Natural killer cell treated with Interleukin-12 subunit alpha and Interleukin-12 subunit beta and Interleukin-15 and Interleukin-18, amount 100 ng/mL, for 72 hours (primary cell): ENCODE data around the gene ZBTB17. TPM values are rescaled to one million over a fixed set of nuclear protein-coding genes. Genes with fewer than 3 reads are reported as not detected.

Experiments used
- ATAC-seq, 2 donors: fragments of 150-1000 bp; cut with Tn5 transposase in 1 of 2; sonication (Bioruptor Pico), chemical (Tn5 transposase) in 1 of 2; 2 replicates each; pipeline ENCODE4 v1.10.0; 2021
- DNase-seq: peaks from one replicate; pipeline ENCODE4 v3.0.0; 2022; ENCODE audit warnings: low spot score
- H3K27ac Mint-ChIP-seq, 2 donors: 1 replicate in 1 of 2; 2 replicates in 1 of 2; pipeline ENCODE4 v1.8.0; 2022; ENCODE audit warnings: mixed read lengths in 2 of 2, mild to moderate bottlenecking in 1 of 2, moderate library complexity in 1 of 2
- H3K27me3 Mint-ChIP-seq, 2 donors: 1 replicate in 1 of 2; 2 replicates in 1 of 2; pipeline ENCODE4 v1.8.0; 2022; ENCODE audit warnings: mixed read lengths in 2 of 2
- H3K36me3 Mint-ChIP-seq: one replicate; pipeline ENCODE4 v1.8.0; 2022; ENCODE audit warnings: mixed read lengths
- H3K4me1 Mint-ChIP-seq, 2 donors: 1 replicate in 1 of 2; 2 replicates in 1 of 2; pipeline ENCODE4 v1.8.0; 2022; ENCODE audit warnings: low read depth in 2 of 2, mixed read lengths in 2 of 2, mild to moderate bottlenecking in 1 of 2
- H3K4me3 Mint-ChIP-seq: one replicate; pipeline ENCODE4 v1.8.0; 2022; ENCODE audit warnings: mixed read lengths
- H3K9me3 Mint-ChIP-seq: 2 replicates; pipeline ENCODE4 v1.8.0; 2022; ENCODE audit warnings: mixed read lengths
- total RNA-seq, 2 donors: library from RNA; stranded (reverse); gene quantifications; one replicate each; pipeline ENCODE4 v1.2.3, GENCODE V29; 2022

ZBTB17 gene
- total RNA-seq, 2 donors from 2014 or later, result 75.6 to 102 TPM

DNA sequence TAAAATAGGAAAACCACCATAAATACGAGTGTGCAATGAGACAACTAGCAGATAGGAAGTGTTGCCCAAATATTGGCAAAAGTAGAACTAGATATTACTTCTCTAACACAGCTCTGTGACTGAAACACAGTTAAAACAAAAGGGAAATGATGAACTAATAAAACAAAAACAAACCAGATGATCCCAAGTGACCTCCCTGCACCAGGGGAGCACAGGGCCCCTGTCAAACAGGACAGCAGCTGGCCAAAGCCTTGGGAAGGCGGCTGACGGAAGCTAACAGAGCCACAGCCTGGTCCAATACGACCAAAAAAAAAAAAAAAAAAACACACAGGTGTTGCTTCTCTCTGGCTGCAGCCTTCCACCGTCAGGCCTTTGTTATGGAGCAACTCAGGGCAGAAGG, 17.8 kb downstream of the ZBTB17 start:
- Mint-ChIP-seq H3K36me3 (peaks cover 13% of the 10 kb centered on the region), H3K27ac (peak overlapping the region; percentile 38 to 49), H3K4me1 (peaks cover 49 to 51% of the 10 kb centered on the region in 2 donors), H3K27me3 (no peaks in the 10 kb centered on the region), H3K9me3 (no peaks in the 10 kb centered on the region), H3K4me3 (no peak overlapping the region)
- DNase-seq (no peak), ATAC-seq (no peak)

DNA sequence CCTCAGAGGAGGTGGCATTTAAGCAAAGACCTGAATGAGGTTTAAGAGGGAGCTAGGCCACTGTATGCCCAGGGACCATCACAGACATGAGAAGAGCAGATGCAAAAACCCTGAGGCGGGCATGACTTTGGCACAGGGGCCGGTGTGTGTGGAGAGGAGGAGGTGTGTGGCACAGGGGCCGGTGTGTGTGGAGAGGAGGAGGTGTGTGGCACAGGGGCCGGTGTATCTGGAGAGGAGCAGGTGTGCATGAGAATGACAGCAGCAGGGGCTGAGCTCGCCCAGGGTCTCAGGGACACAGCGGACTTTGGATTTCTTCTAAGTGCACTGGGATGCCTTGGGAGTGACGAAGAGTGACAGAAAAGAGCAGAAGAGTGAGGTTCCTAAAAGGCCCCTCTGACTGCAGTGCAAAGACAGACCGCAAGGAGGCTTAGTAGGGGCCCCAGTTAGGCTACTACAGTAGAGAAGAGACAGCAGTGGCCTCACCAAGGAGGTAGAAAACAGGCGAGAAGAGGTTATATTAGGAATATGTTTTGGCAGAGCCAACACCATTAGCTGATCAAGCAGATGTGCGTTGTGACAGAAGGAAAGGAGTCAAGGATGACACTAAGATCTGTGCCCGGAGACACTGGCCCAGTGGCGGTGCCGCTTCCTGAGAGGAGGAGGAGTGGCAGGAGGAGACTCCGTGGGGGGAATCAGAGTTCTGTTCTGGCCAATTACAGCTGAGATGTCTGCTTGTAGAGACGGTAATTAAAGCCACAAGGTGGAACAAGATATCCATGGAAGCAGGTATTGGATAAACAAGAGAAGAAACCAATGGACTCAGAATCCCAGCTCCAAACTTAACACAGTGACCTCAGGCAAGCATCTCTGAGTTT, 18.4 kb downstream of the ZBTB17 start:
- no peak for DNase-seq
- H3K4me1 Mint-ChIP-seq, result peaks cover 52 to 54% of the 10 kb centered on the region in 2 donors
- no peak for ATAC-seq
- peaks cover 13% of the 10 kb centered on the region for H3K36me3 Mint-ChIP-seq
- peak overlapping the region; percentile 38 to 49 for H3K27ac Mint-ChIP-seq
- H3K27me3 Mint-ChIP-seq, result no peaks in the 10 kb centered on the region
- no peak overlapping the region for H3K4me3 Mint-ChIP-seq
- H3K9me3 Mint-ChIP-seq, result no peaks in the 10 kb centered on the region

DNA sequence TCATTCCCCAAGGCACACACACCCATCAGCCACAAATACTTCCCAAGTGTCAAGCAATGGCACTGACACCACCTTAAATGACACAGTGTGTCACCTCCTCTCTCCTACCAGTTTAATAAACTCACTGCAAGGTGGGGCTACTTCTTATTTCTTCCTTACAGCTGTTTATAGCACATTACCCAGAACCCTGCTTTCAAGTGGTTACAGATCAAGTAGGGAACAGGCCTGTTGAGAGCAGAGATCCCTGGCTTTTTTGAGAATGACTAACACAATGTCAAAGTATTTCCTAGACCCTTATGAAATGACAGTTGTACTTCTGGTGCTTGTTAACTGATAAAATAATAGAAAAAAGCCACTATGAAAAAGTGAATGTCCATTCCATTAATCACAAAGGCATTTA, 19.8 kb downstream of the ZBTB17 start:
- H3K4me1 Mint-ChIP-seq, result peaks cover 60% of the 10 kb centered on the region in 2 donors
- no peak for ATAC-seq
- H3K27ac Mint-ChIP-seq, result peak overlapping the region; percentile 38 to 49
- no peaks in the 10 kb centered on the region for H3K27me3 Mint-ChIP-seq
- DNase-seq, result no peak
- peaks cover 13% of the 10 kb centered on the region for H3K36me3 Mint-ChIP-seq
- no peaks in the 10 kb centered on the region for H3K9me3 Mint-ChIP-seq
- H3K4me3 Mint-ChIP-seq, result no peak overlapping the region

DNA sequence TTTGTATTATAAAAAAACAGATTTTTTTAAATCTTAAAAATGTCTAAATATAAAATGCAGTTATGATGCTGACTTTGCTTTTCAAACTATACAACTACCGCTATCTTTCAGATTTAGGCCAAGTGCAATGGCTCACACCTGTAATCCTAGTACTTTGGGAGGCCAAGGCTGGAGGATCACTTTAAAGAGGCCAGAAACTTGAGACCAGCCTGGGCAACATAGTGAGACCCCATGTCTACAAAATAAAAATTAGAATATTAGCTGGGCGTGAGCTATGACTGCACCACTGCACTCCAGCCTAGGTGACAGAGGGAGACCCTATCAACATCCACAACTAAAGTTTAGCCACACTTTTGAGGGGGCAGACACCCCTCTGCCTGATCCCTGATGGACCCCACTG, 20.3 kb downstream of the ZBTB17 start:
- DNase-seq (no peak), ATAC-seq (no peak)
- Mint-ChIP-seq H3K4me1 (peaks cover 64 to 65% of the 10 kb centered on the region in 2 donors), H3K27me3 (no peaks in the 10 kb centered on the region), H3K36me3 (peaks cover 13% of the 10 kb centered on the region), H3K4me3 (no peak overlapping the region), H3K27ac (peak overlapping the region; percentile 38 to 49), H3K9me3 (no peaks in the 10 kb centered on the region)

DNA sequence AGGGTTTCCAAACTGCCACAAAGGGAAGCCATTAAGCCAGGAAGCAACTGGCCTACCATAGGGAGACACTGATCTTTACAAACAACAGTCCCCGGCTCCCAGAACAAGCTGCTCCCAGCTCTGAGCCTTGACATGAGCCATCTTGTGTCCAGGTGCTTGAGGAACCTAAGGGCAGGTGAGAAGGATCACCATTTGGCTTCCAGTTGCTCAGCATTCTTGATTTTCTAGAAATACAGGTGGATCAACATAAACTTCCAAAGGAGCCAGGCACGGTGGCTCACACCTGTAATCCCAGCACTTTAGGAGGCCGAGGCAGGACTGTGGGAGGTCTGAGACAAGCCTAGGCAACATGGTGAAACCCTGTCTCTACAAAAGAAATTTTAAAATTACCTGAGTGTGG, 21.6 kb downstream of the ZBTB17 start:
- Mint-ChIP-seq H3K4me1 (peaks cover 69 to 70% of the 10 kb centered on the region in 2 donors), H3K4me3 (no peak overlapping the region), H3K27ac (peak overlapping the region in 1 of 2 donors; percentile 49), H3K36me3 (peaks cover 13% of the 10 kb centered on the region), H3K9me3 (no peaks in the 10 kb centered on the region), H3K27me3 (no peaks in the 10 kb centered on the region)
- DNase-seq, result no peak
- no peak for ATAC-seq

DNA sequence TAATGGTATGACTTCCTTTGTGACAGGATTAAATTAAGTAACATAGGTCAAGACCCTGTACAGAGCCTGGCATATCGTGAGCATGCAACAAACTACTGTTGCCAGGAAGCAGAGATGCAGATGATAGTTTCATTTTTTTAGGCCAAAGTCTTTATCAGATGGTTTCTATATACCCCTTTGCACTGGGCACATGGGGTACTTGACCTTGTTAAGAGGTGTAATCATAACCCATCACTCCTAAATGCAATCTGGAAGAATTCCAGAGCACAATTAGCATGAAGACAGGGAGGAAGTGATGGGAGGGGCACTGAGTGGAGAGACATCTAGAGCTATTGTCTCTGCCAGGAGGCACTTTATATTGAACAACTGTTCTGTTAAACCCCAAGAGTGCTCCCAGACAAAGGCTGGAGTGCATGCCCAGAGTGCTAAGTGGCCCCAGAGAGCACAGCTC, 22.1 kb downstream of the ZBTB17 start:
- H3K4me3 Mint-ChIP-seq, result peak overlapping the region; percentile 22
- peaks cover 13% of the 10 kb centered on the region for H3K36me3 Mint-ChIP-seq
- H3K27ac Mint-ChIP-seq, result peak overlapping the region; percentile 23 to 92
- H3K27me3 Mint-ChIP-seq, result no peaks in the 10 kb centered on the region
- DNase-seq, result no peak
- no peak for ATAC-seq
- H3K9me3 Mint-ChIP-seq, result no peaks in the 10 kb centered on the region
- H3K4me1 Mint-ChIP-seq, result peaks cover 72 to 74% of the 10 kb centered on the region in 2 donors

DNA sequence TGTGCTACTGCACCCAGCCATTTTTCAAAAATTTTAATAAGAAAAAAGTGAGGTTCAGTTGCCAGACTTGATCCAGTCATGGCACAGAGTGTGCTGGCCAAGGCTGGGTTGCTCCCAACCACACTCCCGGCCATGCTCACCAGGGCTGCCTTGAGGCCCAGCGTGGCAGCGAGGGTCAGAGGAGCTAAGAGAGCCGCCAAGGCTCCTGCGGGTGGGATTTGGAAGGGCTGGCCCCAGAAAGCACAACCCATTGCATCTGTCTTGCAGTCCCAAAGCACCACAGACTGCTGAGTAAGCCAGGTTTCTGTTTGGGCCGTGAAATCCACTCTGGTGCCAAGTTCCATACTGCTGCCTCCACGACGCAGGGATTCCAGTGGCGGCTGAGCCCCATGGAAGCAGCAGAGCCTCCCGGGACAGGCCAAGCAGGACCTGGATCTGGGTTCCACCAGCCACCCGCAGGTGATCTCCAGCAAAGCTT, 22.6 kb downstream of the ZBTB17 start:
- Mint-ChIP-seq H3K9me3 (no peaks in the 10 kb centered on the region), H3K27ac (peak overlapping the region; percentile 23 to 92), H3K4me3 (peak overlapping the region; percentile 22), H3K36me3 (peaks cover 13% of the 10 kb centered on the region), H3K27me3 (no peaks in the 10 kb centered on the region), H3K4me1 (peaks cover 72 to 76% of the 10 kb centered on the region in 2 donors)
- ATAC-seq (no peak), DNase-seq (no peak)

DNA sequence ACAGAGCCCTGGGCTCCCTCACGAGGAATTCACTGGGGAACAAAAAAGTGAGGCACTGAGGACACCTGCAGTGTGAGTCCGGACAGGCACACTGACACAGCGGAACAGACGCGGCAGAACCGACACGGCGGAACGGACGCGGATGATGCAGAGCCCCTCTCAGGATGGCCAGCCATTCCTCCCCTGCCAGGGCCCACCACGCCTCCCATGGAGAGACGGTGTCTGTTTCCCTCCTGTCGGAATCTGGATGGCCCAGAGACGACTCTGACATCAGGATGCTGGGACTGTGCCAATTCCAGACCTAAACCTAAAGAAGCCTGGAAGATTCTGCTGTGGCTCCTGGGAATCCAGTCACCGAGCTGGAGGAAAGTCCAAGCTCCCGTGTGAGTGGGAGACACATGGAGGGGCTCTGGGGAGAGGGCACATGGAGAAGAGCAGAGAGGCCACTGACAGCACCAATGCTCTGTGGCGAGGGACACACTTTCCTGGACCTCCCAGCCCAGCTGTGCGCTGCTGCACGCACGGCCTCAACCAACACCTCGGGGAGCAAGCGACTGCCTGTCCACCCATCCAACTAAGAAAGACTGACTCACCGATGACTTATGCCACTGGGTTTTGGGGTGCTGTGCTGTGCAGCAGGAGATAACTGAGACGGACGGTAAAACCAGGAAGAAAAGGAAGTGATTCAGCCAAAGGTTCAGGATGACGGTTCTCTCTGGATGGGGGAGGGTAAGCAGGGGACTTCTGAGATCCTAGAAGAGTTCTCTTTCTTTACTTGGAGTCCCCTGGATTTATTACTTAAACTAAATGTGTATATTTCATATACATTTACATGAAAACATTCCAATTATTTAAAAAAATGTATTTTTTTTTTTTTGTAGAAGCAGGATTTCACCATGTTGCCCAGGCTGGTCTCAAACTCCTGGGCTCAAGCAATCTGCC, 23.3 kb downstream of the ZBTB17 start:
- Mint-ChIP-seq H3K27me3 (no peaks in the 10 kb centered on the region), H3K9me3 (no peaks in the 10 kb centered on the region), H3K36me3 (peaks cover 10% of the 10 kb centered on the region), H3K4me1 (peaks cover 74 to 79% of the 10 kb centered on the region in 2 donors), H3K4me3 (peak overlapping the region; percentile 65), H3K27ac (peak overlapping the region; percentile 88 to 92)
- DNase-seq (no peak), ATAC-seq (no peak)

DNA sequence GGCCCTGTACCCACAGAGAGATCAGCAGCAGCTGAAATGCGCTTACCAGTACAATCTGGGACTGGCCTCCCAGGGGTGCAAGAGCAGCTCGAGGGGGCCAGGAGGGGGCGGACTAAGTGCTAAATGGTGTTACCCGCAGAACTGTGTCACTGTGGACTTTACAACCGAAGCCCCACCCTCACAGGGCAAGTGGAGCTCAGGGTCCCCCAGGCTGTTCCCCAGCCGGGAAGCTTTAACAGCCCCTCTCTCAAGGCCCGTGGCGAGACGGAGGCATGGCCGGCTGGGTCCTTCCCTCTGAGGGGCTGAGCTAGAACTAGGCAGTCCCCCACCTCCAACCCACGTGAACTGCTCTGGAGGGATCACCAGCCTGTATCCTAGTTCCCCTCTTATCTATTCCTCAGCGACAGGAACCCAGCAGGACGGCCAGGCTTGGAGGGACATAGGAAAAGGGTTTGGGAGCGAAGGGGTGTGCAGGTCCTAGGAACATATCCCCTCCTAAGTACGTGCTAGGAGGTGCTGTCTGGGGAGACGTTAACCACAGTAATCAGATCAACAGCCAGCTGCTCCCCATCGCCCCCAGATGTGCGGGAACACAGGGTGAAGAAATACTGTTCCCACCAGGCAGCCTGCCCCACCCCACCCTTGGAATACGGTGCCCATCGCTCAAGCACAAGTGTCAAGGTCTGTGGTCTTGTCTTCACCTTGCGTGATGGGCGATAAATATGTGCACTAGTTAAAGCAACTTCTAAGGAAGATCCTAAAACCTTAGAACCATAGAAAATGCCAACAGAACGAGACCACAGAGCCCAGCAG, 24.4 kb downstream of the ZBTB17 start:
- Mint-ChIP-seq H3K36me3 (peaks cover 3% of the 10 kb centered on the region), H3K4me3 (peak overlapping the region; percentile 85), H3K27ac (peak overlapping the region; percentile 88 to 92), H3K27me3 (no peaks in the 10 kb centered on the region), H3K4me1 (peaks cover 73 to 76% of the 10 kb centered on the region in 2 donors), H3K9me3 (no peaks in the 10 kb centered on the region)
- ATAC-seq (peak in 1 of 2 donors; percentile 28), DNase-seq (no peak)

DNA sequence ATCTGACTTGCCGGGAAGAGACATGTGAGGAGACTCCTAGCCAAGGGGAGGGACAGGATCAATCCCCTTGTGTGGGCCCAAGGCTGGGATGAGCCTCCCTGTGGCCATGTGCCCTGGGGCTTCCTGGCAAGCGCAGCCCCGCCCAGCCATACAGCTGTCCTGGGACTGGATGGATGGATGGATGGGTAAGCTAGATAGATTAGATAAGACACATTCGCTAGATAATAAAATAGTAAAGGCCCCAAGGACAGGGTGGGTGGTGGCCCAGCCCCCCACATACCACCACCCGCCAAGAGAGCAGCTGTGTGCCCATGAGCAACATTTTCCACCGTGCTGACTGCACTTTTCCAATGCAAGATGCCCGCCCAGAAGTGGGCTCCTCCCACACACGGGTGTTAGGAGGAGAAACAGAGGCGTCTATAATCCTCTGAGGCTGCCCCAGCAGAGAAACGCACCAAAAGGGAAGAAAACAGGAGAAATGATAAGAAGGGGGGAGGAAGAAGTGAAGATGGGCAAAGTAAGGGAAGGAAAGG, 25.1 kb downstream of the ZBTB17 start:
- peaks cover 71 to 74% of the 10 kb centered on the region in 2 donors for H3K4me1 Mint-ChIP-seq
- H3K36me3 Mint-ChIP-seq, result no peaks in the 10 kb centered on the region
- H3K4me3 Mint-ChIP-seq, result peak overlapping the region; percentile 85
- no peaks in the 10 kb centered on the region for H3K27me3 Mint-ChIP-seq
- DNase-seq, result no peak
- peak overlapping the region; percentile 88 to 92 for H3K27ac Mint-ChIP-seq
- no peak for ATAC-seq
- H3K9me3 Mint-ChIP-seq, result no peaks in the 10 kb centered on the region

DNA sequence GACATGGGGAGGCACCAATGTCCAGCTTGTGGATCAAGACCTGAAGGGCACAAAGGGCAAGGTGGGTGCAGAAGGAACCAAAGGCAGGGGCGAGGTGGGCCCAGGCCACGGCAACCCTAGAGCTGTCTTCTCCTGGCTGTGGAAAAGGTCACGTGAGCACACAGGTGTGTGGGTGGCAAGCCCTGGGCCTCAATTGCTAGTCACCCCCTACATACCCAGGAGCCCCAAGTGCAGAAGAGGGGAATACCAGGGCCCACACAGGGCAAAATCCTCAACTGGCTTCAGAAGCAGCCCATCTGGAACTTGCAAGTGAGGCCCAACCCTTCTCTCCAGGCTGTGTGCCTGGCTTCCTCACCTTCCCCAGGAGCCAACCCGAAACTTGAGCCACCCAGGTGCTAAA, 25.6 kb downstream of the ZBTB17 start:
- H3K9me3 Mint-ChIP-seq, result no peaks in the 10 kb centered on the region
- no peaks in the 10 kb centered on the region for H3K36me3 Mint-ChIP-seq
- ATAC-seq, result no peak
- H3K4me1 Mint-ChIP-seq, result peaks cover 69 to 73% of the 10 kb centered on the region in 2 donors
- peak overlapping the region; percentile 85 for H3K4me3 Mint-ChIP-seq
- peak overlapping the region; percentile 88 to 92 for H3K27ac Mint-ChIP-seq
- DNase-seq, result no peak
- H3K27me3 Mint-ChIP-seq, result no peaks in the 10 kb centered on the region

DNA sequence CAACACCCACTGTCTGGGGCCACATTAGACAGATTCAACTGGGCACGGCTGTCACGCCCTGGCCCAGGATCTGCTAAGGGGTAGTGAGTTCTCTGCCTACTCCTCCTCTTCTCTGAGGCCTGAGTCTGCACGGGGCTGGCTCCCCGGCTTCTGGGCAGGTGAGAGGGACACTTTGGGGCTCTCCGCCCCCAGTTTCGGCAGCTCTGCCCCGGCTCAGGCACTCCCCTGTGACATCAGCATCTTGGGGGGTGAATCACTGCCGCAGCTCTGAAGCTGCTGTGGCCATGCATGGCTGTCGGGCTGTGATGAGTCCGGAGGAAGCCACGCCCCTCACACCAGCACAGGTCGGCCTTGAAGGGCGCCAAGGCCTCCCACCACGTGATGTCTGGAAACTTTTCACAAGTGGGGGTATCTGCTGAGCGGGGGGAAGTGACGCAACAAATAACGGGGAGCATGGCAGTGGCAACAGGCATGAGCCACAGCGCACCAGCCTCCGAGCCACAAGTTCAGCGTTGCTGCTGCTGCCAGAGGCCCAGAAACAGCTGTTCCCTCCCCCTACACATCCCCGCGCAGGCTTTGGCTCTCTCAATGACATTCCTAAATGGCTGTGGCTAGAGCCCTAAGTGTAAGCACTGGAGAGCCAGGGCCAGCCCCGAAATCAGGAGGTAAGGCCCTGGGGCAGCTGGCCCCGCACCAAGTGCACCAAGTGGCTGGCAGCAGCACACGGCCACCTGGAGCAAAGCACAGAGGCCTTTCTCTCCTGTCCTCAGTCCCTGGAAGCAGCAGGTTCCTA, 26.3 kb downstream of the ZBTB17 start:
- Mint-ChIP-seq H3K4me3 (peak overlapping the region; percentile 85), H3K27me3 (no peaks in the 10 kb centered on the region), H3K4me1 (peaks cover 69% of the 10 kb centered on the region in 2 donors), H3K36me3 (no peaks in the 10 kb centered on the region), H3K9me3 (no peaks in the 10 kb centered on the region), H3K27ac (peak overlapping the region; percentile 88 to 92)
- DNase-seq (peak; percentile 90), ATAC-seq (peak; percentile 94 to 95)
